HG03064 (cell line): ENCODE results near the gene RUBCNL.
"Not testable (repeated sequence)": the region's sequence is repeated elsewhere in the genome, so short reads cannot be mapped to it uniquely, and the experiment has no call there.

Experiments
- ATAC-seq: cut with Tn5 transposase; IDR thresholded peaks from one replicate; pipeline ENCODE4 v1.9.1; 2021; ENCODE audit warnings: low read depth; ENCODE audit not compliant: unreplicated experiment

Gene RUBCNL

DNA sequence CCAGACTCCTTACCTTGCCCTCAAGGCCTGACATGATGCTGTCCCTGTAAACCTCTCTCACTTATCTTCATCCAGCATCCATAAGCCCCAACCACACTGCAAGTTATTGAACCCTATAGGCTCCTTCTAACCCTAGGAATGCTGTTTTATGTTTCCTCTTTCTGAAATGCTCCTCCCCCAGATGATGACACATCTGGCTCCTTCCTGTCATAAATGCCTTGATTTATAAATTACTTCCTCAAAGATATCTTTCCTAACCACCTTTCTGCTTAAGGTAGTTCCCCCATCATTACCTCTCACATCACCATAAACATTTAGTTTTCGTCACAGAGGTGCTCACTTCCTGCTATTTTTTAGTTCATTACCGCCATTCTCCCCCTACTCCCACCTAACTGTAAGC is 12.3 kb downstream of the RUBCNL start:
- ATAC-seq = no peak

DNA sequence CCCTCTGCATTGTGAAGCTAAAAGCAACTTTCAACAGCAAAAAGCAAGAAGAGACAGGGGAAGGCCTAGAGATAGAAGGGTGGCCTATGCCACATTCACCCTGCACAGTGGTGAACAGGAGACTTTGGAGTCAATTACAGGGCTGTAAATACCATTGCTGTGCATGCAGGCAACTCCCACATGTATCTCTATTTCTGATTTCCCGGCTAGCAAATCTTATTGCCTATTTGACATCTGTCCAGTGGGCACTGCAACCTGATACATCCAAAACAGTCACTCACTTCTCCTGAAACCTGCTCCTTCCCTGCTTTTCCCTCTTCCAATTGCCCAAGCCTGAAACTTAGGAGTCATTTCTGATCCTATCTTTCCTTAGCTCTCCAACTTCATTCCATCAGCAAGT is 13.4 kb downstream of the RUBCNL start:
- no peak for ATAC-seq

DNA sequence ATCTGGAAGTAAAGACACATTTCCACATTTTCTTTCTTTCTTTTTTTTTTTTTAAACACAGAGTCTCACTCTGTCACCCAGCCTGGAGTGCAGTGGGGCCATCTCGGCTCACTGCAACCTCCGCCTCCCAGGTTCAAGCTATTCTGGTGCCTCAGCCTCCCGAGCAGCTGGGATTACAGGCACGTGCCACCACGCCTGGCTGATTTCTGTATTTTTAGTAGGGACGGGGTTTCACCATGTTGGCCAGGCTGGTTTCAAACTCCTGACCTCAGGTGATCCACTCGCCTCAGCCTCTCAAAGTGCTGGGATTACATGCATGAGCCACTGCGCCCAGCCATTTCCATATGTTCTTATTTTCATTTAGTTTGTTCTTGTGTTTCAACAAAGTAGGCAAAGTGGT is 14.1 kb downstream of the RUBCNL start:
- ATAC-seq = not testable (repeated sequence)

DNA sequence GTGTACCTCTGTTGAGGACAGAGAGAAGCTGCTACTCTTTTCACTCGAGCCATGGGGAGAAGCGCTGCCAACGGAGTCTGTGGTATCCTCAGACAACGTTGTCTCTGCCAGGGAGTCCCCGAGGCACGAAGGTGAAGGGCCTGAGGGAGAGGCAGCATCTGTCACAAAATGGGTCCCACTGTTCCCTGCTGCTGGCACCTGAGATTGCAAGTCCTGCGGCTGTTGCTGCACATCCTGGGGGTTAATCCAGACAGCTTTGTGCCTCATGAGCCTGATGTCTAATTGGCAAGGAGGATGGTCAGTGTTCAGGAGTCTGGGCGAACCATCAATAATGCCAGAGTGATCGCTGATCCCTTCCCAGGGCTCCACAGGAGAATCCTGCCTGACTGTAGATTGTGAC is 15.0 kb downstream of the RUBCNL start:
- ATAC-seq = no peak

DNA sequence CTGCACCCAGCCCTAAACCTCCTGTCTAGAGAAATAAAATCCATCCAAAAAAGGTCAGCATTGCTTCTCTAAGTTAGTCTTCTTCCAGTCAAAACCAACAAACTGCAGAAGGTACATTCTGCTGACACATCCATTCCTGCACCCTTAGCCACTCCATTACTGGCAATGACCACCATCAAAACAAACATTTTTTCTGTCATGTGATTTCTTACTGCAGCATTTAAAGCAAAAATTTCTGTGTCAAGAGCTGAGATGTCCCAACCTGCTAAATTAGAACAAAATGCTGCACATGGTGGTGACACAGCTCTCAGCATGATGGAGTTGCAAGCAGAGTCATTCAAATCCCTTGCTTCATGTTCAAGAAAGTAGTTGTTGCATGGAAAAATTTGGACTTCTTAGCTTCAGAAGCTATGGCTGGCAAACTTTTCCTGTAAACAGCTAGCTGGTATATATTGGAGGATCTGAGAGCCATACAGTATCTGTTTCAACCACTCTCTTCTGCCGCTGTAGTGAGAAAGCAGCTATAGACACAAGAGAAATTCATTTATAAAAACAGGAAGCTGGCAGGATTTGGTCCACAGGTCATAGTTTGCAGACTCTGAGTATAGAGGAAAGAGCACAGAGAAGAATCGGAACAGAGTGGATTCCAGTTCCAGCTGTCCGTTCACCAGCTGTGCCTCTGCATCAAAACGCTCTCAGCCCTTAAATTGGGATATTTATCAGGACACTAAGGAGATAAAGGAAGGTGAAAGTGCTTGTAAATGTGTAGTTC is 17.4 kb downstream of the RUBCNL start:
- ATAC-seq = peak; percentile 88

DNA sequence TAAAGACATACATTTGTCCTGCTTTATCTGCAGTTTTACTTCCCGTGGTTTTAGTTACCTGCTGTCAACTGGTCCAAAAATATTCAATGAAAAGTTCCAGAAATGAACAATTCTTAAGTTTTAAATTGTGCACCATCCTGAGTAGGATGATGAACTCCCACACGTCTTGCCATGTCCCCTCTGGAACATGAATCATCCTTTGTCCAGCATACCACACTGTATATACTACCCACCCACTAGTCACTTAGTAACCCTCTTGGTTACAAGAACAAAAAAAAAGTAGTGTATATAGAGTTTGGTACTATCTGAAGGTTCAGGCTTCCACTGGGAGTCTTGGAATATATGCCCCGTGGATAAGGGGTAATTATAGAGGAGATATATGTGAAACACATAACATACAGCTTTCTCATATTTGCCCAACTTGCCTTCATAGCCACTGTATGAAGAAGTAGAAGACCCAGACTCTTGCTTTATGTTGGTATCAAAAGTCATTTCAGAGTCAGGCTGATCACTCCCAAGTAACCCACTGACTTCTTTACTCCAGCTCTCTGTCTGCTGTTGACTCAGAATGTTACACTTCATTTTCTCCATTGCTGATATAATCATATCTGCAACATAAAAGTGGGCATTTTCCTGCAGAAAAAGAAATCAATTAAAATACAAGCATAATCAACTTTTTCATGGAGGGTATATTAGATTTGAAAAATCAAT is 19.3 kb downstream of the RUBCNL start:
- ATAC-seq = no peak

DNA sequence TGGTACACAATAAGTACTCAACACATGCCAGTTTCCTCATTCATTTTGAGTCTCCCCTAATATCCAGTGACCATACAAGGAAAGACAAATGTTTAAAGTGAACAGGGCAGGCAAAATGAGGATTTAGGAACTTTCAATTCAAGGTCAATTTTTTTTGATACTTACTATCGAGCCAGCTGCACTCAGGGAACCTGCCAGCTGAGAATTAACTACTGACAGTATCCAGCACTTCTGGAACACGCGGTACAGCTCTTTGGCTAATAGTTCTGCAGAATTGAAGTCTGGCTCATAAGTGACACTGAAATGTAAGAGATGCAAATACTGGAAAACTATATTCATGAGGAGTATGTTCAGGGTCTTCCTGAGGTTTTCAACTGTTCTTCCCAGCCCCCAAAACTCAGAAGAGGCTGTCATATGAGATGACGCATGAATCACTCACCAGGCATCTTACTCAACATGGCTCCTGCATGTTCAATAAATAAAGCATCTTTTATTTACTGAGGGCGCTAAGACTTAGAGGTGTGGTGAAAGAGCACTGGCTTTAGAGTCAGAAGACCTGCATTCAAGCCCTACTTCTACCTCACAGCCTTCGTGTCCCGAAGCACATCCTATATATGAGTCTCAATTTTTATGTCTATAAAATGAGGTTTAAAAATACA is 25.6 kb downstream of the RUBCNL start:
- no peak for ATAC-seq

DNA sequence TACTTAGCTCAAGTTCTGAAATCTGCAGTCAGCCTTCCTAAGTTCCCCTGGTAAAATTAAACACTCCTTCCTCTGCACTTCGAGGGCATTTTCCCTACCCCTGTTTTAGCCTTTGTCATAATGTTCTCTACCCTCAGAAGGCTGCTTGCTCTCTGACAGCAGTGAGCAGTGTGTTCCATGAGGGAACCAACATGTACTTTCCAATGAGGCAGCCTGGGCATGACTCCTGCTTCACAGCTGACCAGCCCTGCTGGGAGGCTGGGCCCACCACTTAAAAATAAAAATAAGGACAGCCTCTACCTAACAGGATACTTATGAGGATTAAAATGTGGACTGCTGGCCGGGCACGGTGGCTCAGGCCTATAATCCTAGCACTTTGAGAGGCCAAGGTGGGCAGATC is 26.4 kb downstream of the RUBCNL start:
- ATAC-seq = no peak

DNA sequence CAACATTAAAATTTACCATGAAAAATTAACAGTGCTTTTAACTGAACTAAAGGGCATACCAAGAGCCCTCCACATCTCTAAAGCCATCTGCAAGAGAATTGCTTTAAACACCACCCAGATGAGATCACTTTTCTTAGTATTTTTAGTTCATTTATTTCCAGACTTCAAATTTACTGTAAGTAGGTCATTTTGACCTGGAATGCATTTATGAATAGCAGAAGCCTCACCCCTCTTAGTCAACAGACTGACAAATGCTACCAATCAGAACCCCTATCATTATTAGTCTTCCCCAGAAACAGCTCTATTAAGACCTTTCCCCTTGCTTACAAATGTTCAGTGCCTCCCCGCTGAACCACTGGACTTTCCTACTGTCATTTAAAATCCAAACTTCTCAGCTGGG is 27.3 kb downstream of the RUBCNL start:
- no peak for ATAC-seq

DNA sequence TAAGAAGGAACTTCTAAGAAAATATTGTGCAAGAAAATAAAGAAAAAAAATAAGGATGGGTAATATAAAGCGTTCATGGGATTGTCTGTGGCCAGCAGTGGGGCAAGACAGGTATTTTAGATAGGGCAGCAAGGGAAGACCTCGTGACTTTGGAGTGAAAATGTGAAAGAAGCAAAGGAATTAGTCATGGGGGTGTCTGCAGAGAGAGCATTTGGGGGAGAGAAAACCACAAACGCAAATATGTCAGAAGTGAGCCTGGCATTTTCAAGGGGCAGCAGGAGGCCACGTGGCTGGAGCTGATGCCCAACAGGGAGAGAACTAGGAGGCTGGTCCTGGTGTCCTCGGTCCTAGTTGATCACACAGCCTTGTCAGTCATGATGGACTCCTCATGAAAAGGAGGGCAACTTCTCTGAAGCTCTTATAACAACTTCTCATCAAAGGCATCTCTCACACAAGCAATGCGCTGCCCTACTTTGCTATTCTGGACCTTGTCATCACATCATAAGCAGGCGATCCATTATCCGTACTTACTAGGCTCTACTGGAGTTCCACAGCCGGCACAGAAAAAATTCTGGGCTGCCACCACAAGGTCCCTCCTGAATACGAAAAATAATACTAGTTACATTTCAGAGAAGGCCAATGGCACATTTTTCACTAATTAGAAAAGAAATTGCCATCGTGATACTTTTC is 31.0 kb downstream of the RUBCNL start:
- no peak for ATAC-seq

DNA sequence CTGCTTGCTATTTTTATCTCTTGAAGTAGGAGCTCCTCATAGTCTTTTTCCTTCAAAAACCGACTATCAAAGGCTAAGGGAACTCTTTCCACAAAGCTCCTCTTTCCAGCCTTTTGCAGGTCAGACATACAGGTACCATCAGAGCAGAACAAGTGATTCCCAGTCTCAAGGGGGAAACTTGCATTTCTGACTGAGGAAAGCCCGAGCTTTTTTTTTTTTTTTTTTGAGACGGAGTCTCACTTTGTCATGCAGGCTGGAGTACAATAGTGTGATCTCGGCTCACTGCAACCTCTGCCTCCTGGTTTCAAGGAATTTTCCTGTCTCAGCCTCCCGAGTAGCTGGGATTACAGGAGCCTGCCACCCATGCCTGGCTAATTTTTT is 32.0 kb downstream of the RUBCNL start:
- no peak for ATAC-seq

DNA sequence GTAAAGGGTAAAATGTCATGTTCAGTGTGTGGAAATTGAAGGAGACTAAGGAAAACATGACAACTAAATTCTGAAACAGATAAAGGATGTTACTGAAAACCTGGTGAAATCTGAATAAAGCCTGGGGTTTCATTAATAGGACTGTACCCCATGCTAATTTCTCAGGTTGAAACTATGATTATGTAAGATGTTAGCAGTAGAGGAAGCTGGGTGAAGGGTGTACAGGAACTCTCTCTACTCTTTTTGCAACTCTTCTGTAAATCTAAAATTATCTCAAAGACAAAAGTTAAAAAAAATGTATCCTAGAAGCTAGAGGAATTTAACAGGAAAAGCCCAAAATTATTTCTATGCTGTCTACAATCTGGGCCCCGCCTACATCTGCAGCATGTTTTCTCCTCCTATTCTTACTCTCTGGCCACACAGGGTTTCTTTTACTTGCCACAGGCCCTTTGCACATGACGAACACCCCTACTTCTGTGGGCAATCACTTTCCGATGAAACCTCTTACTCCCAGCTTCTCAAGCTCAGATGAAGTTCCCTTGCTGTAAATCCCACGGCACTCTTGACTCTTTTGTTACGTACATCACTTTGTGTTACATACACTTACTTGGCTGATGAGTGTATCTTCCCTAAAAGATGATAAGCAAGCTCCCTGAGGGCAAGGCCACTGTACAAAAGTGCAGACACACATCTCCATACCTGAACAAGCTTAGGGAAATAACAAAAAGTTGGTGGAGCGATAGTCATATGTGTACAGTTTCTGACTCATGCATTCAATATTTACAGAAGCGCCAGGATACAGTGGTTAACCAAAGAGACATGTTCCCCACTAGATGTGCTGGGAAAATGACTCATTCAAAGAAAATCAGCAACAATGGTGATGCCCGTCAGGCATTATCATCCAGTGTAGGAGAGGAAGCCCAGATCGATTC is 32.6 kb downstream of the RUBCNL start:
- no peak for ATAC-seq

DNA sequence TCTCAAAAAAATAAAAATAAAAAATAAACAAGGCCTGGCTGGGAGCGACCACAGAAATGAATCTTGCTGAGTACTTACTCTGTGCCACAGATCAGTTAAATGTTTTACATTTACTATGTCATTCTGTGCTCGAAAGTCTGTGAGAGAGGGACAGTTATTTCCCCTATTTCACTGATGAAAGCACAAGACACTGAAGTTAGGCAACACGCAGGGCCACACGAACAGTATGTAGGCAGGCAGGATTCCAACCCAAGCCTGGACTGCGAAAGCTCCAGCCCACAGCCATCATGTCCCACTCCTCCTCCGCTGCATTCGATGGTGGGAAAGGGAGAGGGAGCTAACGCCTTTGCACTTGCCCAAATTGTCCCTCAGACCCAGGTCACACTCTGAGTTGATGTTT is 34.2 kb downstream of the RUBCNL start:
- ATAC-seq = no peak

DNA sequence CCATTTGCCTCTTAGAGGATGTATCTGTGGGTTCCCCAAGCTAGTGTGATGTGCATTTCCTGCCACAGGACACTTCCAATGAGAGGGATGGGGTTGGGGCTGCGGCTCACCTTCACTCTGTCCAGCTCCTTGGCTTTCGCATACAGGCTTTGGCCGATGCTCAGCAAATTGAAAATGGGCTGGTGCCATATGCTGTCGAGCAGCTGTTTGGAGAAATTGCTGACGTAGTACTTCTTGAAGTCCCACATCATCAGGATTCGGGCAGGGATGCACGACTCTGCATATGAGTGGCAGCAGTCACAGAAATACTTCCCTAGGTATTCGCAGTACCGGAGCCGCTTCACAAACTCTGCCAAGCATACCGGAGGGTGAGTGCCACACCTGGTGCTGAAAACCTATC is 37.0 kb downstream of the RUBCNL start:
- no peak for ATAC-seq

DNA sequence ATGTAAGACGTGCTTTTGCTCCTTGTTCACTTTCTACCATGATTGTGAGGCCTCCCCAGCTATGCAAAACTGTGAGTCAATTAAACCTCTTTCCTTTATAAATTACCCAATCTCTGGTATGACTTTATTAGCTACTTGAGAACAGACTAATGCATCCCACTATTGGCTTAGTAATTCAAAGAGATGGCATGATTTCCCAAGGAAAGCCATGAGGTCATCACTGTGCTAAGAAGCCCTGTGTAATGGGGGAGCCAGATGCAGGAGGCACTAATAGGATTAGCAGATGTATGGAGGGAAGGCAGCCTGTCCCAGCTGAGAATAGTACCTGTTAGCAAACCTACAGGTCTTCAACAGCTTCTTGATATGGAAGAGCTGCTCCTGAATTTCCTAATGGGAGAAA is 38.1 kb downstream of the RUBCNL start:
- ATAC-seq = no peak

DNA sequence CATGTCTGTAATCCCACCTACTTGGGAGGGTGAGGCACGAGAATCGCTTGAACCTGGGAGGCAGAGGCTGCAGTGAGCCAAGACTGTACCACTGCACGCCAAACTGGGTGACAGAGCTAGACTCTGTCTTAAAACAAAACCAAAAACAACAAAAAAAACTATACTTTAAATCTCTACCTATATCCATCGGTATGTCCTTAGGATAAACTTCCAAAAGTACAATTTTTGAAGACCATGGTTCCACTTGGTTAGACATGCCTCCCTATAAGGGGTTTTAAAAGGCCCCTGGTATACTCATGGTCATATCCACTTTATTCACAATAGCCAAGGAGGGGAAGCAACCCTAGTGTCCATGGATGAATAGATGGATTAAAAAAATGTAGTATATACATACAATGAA is 39.8 kb downstream of the RUBCNL start:
- no peak for ATAC-seq

DNA sequence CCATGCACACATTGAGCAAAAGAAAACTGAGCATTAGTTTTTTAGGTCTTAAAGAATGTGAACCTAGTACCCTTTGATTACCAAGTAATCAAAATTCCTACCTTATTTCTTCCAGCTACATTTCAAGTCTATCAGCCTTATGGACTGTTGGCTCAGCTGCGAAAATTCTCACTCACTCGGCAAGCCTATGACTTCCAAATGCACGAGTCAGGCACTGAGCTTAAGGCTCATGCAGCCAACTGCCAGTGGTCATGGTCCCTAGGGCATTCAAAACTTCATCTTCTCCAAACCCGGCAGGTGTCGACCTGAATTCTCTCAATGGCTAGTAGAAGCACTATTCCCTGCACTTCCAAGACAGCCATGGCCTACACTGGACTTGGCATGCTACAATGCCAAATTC is 41.2 kb downstream of the RUBCNL start:
- ATAC-seq = no peak

DNA sequence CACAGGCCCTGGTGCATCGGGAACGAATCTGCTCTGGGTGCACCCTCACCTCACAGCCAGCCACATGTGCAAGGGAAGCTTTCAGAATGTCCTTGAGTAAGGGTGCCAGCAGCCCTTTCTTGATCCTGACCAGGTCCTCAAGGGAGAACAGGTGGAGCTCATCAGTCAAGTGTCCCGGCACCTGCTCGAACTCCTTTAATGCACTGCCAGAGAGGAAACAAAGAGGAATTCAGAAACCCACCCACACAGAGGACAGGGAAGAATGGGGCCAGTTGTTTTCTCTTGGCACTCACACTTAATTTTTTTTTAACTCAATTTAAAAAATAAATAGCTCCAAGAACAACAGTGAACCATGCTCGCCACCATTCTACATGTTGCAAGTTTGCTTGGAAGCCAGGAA is 41.7 kb downstream of the RUBCNL start:
- no peak for ATAC-seq

DNA sequence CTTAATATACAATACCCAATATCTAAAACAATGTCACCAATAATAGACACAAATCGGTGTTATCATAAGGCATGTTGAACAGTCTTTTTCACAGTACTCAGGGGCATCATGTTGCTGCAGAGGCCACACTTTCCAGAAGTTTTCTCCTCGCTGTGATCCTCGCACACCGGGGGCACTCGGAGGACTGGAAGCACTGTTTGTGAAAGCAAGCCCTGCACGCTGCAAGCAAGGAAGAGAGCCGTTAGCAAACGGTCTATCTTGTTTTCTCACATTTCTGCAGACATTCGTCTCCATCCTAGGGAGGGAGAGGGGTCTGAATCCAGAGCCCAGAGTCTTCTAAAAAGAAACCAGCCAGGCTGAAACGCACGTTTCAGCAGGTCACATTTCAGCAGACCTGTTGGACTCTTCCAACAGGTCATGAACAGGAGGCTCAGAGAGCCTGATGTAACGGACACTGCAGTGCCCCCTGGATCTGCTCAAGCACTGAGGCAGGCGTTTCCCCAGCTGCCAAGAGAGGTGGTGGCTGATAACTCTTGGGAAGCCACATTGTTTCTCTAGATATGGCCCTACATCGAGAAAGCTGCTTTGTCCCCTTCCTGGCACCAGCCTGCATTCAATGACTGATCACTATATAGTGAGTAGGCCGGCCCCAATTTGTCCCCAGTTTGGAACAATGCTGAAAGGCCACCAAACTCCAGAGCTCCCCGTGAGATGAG is 43.6 kb downstream of the RUBCNL start:
- no peak for ATAC-seq

DNA sequence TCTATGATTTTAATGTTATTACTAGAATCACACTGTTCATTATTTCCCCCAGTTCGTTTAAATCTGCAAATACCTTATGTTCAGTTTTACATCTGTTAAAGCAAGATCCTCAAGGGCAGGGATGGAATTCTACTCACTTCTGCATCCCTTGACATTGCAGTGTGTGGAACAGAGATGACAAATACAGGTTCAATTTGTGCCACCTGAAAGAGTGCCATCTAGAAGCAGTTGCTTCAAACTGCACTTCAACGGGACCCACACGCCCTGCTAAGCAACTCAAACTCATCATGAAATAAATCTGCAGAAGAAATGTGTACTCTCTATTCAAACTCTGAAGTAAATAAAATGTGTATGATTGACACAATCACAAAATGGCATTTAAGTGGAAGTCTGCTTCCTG is 44.5 kb downstream of the RUBCNL start:
- ATAC-seq = no peak
